Iris pigment epithelial cell (primary cell): ENCODE results near the gene TTC28.
A peak's percentile ranks its signal among the peaks of the same experiment; 100 is the strongest.
"Not testable (repeated sequence)": the region's sequence is repeated elsewhere in the genome, so short reads cannot be mapped to it uniquely, and the experiment has no call there.

Experiments
- DNase-seq: peaks from one replicate; pipeline ENCODE4 v3.0.0-alpha.2; 2011; ENCODE audit warnings: low read depth

The TTC28 gene

DNA sequence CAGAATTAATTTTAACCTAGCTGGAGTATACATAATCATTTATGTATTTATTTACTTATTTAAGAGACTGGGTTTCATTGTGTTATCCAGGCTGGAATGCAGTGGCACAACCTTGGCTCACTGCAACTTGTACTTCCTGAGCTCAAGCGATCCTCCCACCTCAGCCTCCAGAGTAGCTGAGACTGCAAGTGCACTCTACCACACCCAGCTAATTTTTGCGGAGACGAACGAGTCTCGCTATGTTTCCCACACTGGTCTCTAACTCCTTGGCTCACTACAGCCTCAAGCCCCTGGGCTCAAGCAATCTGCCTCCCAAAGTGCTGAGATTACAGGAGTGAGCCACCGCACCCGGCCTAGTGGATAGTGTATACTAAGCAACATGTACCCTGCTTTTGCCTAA is 1.5 kb downstream of the TTC28 start:
- not testable (repeated sequence) for DNase-seq

DNA sequence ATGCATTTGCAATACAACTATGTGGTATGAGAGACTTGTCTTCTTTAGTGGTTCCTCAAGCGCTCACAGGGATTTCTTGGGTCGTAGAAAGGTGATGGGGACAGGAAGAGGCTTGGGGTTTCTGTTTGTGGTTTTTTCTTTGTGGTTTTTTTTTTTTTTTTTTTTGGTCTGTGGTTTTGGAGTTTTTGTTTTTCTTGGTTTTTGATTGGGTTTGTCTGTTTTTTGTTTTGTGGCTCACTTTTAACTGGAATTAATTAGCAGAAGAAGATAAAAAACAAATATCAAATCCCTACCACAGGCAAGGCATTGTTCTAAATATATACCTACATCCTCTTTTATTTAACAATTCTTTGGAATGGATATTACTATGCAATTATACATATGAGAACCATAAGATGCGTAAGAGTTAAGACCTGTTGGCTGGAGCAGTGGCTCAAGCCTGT is 5.5 kb downstream of the TTC28 start:
- peak; percentile 80 for DNase-seq

DNA sequence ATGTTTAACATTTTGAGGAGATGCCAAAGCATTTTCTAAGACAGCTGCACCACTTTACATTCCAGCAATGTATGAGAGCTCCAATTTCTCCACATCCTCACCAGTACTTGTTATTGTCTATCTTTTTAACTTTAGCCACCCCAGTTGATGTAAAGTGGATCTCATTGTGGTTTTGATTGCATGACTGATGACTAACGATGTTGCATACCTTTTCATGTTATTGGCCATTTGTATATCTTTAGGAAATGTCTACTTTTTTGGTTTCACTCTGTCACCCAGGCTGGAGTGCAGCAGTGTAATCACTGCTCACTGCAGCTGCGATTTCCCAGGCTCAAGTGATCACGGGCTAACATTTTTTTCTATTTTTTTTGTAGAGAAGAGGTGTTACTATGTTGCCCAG is 8.9 kb downstream of the TTC28 start:
- DNase-seq: peak; percentile 40

DNA sequence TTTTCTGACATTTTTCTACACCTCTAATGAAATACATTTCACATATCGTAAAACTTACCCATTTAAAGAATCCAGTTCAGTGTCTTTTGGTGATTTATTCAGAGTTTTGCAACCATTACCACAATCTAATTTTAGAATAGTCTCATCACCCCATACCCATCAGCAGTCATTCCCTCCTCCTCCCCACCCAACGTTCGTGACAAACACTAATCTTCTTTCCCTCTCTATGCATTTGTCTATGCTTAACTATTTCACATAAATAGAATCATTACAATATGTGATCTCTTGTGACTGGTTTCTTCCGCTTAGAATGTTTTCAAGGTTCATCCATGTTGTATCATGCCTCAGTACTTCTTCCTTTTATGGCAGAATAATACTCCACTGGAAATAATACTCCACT is 9.5 kb downstream of the TTC28 start:
- no peak for DNase-seq

DNA sequence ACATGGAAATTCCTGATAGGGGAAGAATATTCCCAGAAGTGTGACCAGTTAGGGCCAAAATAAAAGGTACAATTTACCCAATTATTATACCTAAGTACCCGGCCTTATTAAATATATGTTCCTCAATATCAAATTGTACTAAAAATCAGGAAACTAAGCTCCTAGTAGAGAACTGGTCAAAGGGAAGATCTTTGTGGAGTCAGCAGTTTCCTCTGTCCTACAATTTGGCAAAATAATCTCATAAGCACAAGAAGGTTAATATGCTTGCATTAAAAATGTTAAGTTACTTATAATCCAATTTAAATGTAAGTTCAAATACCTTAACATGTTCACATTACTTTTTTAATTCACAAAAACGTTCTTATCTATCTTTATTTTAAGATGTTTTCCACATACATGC is 10.3 kb downstream of the TTC28 start:
- no peak for DNase-seq

DNA sequence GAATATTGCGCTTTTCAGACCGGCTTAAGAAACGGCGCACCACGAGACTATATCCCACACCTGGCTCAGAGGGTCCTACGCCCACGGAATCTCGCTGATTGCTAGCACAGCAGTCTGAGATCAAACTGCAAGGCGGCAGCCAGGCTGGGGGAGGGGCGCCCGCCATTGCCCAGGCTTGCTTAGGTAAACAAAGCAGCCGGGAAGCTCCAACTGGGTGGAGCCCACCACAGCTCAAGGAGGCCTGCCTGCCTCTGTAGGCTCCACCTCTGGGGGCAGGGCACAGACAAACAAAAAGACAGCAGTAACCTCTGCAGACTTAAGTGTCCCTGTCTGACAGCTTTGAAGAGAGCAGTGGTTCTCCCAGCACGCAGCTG is 16.1 kb downstream of the TTC28 start:
- not testable (repeated sequence) for DNase-seq

DNA sequence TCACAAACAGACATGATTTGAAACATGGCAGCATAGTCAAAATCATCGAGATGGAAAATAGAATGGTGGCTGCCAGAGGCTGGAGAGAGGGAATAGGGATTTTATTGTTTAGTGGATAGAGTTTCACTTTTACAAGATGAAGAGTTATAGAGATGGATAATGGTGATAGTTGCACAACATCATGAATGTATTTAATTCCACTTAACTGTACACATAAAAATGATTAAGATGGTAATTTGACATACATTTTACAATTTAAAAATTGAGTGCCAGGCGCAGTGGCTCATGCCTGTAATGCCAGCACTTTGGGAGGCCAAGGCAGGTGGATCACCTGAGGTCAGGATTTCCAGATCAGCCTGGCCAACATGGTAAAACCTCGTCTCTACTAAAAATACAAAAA is 21.2 kb downstream of the TTC28 start:
- DNase-seq: no peak

DNA sequence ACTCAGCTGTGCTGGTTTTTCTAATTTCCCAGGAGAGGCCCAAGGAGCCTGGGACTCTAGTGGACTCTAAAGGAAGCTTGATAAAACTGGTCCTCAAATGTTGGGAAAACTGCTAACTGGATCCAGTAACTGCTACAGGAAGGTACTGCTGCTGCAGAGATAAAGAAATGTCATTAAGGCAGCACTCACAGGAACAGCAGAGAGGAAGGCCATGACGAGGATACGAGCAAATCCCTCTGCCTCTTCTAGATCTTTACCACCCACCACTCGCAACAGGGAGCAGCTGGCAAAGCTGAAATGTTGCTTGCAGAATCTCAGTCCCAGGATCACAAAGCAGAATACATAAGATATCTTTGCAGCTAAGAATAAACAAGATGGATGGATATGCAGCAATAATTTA is 23.5 kb downstream of the TTC28 start:
- DNase-seq: no peak

DNA sequence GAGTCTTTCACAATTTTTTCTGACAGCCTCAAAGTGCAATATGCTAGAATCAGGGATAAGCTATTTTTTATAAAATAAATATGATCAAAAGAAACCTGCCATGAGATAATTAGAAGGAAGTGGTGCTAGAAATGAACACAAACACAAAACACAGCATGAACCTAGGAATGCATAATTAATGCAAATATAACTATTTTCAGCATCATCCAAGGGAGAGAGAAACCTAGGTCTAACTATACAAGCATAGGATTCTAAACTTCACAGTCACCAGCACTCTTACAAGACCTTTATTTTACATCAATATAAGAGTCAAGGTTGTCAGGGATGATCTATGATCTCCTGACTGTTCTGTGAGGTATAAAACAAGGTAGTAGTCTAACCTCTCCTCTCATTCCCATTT is 29.2 kb downstream of the TTC28 start:
- no peak for DNase-seq

DNA sequence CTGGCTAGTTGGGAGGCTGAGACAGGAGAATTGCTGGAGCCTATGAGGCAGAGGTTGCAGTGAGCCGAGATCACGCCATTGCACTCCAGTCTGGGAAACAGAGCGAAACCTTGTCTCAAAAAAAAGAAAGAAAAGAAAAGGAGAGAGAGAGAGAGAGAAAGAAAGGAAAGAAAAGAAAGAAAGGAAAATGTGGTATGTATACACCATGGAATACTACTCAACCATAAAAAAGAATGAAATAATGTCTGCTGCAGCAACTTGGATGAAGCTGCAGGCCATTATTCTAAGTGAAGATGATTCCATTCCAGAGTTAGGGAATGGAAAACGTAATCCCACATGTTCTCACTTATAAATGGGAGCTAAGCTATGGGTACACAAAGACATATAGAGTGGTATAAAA is 30.8 kb downstream of the TTC28 start:
- no peak for DNase-seq

DNA sequence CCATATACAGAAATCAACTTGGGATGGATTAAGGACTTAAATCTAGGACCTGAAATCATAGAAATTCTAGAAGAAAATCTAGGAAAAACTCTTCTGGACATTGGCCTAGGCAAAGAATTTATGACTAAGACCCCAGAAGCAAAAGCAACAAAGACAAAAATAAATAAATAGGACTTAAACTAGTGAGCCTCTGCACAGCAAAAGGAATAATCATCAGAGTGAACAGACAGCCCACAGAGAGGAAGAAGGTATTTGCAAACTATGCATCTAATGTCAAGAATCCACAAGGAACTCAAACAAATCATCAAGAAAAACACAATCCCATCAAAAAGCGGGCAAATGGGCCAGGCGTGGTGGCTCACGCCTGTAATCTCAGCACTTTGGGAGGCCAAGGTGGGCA is 32.4 kb downstream of the TTC28 start:
- peak; percentile 72 for DNase-seq

DNA sequence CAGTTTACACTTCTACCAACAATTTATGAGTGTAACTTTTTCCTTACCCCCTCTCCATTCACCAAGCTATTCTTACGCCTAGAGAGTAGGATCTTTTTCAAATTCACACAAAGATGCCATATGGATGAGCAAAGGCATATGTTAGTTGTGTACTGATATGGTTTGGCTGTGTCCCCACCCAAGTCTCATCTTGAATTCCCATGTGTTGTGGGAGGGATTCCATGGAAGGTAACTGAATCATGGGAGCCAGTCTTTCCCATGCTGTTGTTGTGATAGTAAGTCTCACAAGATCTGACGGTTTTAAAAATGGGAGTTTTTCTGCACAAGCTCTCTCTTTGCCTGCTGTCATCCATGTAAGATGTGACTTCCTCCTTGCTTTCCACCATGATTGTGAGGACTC is 40.3 kb downstream of the TTC28 start:
- DNase-seq: no peak

DNA sequence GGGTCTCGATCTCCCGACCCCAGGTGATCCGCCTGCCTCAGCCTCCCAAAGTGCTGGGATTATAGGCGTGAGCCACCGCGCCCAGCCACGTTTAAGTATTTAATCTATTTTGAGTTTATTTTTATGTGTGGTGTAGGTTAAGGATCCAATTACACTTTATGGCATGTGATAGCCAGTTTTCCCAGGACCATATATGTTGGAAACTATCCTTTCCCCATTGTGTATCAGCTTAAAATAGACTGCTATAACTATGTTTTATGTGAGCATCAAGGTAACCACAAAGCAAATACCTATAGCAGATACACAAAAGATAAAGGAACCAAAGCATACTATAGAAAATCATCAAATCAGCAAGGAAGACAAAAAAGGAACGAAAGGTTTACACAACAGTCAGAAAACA is 42.4 kb downstream of the TTC28 start:
- DNase-seq: no peak

DNA sequence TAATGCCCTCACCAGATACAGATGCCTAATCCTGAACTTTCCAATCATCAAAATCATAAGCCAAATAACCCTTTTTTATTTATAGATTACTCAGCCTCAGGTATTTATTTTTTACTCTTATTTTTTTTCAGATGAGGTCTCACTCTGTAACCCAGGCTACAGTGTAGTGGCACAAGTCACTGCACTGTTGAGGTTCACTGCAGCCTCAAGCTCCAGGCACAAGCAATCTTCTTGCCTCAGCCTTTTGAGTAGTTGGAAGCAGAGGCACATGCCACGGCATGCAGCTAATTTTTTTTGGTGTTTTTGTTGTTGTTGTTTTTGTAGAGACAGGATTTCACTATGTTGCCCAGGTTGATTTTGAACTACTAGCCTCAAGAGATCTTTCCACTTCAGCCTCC is 49.5 kb downstream of the TTC28 start:
- no peak for DNase-seq

DNA sequence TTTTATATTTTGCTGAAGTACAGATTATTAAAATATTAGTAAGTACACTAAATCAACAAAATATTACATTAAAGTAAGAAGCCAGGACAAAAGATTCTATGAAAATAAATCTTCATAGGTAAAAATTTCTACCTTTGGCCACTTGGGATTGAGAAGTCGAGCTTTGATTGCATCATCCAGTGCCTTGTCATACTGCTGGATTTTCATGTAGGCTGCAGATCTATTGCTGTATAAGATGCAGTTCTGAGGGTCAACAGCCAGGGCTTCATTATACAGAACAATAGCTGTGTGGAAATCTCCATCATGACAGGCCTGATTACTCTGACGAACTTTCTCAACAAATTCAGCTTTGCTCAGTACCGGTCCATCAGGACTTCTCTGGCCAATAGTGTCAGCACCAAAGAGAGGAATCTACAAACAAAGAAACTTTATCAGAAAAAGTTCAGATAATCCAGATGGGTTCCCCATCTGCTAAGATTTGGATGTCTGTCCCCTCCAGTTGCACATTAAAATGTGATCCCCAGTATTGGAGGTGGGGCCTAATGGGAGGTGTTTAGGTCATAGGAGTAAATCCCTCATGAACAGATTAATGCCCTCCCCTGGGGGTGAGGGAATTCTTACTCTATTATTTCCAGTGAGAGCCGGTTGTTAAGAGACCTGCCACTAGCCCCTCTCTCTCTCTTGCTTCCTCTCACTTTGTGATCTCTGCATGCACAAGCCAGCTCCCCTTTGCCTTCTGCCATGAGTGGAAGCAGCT is 50.0 kb downstream of the TTC28 start:
- peak; percentile 47 for DNase-seq

DNA sequence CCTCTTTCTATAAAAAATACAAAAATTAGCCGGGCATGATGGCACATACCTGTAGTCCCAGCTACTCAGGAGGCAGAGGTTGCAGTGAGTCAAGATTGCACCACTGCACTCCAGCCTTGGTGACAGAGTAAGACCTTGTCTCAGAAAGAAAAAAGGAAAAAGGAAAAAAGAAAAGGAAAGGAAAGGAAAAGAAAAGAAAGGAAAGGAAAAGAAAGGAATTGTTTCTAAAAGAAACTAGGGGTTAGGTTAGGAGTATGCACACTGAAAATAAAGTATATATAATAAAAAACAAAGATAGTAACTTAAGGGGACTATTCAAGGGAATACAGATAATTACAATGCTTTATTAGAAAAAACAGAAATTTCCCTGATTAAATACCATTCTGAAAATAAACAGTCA is 50.9 kb downstream of the TTC28 start:
- DNase-seq: no peak

DNA sequence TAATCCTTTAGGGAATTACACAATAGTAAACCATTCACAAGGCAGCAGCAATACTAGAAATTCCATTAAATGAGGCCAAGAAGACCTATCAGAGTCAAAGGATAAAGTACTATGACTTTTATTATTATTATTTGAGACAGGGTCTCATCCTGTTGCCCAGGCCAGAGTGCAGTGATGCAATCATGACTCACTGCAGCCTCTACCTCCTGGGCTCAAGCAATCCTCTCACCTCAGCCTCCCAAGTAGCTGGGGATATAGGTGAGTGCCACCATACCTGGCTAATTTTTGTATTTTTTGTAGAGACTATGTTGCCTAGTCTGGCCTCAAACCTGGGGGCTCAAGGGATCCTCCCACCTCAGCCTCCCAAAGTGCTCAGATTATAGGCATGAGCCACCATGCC is 51.8 kb downstream of the TTC28 start:
- no peak for DNase-seq

DNA sequence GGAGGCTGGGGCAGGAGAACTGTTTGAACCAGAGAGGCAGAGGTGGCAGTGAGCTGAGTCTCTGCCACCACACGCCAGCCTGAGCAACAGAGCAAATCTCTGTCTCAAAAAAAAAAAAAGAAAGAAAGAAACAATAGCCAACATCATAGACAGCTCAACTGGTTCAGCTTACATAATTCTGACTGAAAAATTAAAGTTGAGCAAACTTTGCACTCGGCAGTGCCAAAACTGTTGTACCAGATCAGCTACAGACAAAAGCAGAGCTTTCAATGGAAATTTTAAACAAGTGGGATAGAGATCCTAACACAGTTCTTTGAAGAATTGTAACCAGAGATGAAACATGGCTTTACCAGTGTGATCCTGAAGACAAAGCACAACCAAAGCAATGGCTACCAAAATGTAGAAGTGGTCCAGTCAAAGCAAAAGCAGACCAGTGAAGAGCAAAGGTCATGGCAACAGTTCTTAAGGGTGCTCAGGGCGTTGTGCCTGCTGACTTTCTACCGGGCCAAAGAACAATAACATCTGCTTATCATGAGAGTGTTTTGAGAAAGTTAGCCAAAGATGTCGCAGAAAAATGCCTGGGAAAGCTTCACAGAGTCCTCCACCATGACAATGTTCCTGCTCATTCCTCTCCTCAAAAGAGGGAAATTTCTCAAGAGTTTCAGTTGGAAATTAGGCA is 59.3 kb downstream of the TTC28 start:
- no peak for DNase-seq

DNA sequence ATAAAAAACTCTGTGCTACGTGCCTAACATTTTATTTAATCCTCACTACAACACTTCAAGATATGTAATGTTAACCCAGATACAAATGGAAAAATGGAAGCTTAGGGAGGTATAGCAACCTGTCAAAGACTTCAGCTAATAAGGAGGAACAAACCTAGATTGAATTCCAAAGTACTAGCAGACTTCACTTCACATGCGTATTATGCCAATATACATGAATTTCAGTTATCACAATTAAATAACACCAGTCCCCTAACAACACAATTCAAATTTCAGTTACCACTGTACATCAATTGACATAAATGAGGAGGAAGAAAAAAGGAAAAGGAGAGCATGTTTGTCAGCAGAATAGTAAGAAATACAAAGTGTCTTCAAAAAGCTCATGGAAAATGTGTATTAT is 60.4 kb downstream of the TTC28 start:
- no peak for DNase-seq

DNA sequence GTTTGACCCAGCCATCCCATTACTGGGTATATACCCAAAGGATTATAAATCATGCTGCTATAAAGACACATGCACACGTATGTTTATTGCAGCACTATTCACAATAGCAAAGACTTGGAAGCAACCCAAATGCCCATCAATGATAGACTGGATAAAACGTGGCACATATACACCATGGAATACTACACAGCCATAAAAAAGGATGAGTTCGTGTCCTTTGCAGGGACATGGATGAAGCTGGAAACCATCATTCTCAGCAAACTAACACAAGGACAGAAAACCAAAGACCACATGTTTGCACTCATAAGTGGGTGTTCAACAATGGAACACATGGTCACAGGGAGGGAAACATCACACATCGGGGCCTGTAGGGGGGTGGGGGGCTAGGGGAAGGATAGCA is 64.2 kb downstream of the TTC28 start:
- DNase-seq: not testable (repeated sequence)

DNA sequence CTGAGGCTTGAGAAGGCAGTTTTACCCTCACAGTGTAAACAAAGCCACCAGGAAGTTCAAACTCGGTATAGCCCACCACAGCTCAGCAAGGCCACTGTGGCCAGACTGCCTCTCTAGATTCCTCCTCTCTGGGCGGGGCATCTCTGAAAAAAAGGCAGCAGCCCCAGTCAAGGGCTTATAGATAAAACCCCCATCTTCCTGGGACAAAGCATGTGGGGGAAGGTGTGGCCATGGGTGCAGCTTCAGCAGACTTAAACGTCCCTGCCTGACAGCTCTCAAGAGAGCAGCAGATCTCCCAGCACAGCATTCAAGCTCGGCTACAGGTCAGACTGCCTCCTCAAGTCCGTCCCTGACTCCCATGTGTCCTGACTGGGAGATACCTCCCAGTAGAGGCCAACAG is 69.7 kb downstream of the TTC28 start:
- DNase-seq: no peak

DNA sequence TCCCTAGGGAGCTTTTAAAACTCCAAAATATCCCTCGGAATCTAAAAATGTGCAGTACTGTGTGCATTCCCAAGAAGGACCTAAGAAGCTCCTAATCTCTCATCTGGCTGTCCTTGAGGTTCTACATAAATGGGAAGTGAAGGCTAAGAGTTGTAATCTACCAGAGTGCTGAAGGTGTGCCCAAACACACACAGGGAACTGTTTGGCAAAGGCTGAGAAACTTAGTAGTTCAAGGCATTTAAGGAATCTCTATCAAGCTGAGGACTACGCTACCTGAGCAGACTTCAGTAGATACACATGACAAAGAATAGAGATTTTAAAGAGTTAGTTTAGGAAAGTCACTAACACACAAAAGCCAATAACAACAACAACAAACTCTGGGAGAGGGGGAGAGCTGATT is 71.1 kb downstream of the TTC28 start:
- no peak for DNase-seq

DNA sequence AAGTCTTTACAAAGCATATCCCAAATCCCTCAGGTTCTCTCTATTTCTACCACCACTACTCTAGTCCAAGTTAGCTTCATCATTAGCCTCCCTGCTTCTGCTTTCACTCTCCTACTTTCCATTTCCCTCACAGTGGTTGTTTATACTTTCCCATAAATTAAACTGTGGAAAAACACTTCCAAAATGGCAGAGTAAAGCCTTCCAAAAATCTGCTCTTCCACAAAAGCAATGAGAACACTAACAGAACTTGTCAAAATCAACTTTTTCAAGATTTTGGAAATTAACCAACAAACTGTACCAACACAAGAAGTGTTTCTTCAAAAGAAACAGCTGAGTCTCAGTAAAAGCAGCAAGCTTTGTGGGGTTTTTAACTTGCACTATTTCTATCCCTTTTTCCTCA is 71.8 kb downstream of the TTC28 start:
- DNase-seq: no peak
